ENCODE results near the gene HDAC8.

GRCh38 chrX:72367516-72367915 is 205.1 kb downstream of the HDAC8 start:
- TF ChIP-seq POLR2A (IDR thresholded peaks at IDR 0.05) (no peak), CTCF (IDR thresholded peaks at IDR 0.05) (no peak), EP300 (IDR thresholded peaks at IDR 0.05) (no peak)

All from ovary (tissue), 3 donors.